Measurements from ENCODE around the gene RALGAPA2. TPM values are rescaled to one million over a fixed set of nuclear protein-coding genes. Genes with fewer than 3 reads are reported as not detected.
"Not testable (repeated sequence)": the region's sequence is repeated elsewhere in the genome, so short reads cannot be mapped to it uniquely, and the experiment has no call there.

Gene RALGAPA2
- total RNA-seq, 2 experiments from 2014 or later: 13.6 to 13.7 TPM

- intact Hi-C loops (cut with micrococcal nuclease): no loop called here
- H3K9me3 Mint-ChIP-seq: peaks cover 6% of the 10 kb centered on the region
- no peak overlapping the region for H3K27ac Mint-ChIP-seq
- H3K27me3 Mint-ChIP-seq (ENCODE audit: low read depth): no peaks in the 10 kb centered on the region
- CTCF ChIA-PET: no interaction called here
- no peak for DNase-seq
- H3K4me1 Mint-ChIP-seq (ENCODE audit: low read depth): no peaks in the 10 kb centered on the region
- H3K4me3 Mint-ChIP-seq: no peak overlapping the region
- peaks cover 43% of the 10 kb centered on the region for H3K36me3 Mint-ChIP-seq (ENCODE audit: low read depth)
These were observed 156.6 kb downstream of the RALGAPA2 start for GRCh38 chr20:20555838-20556237.

GRCh38 chr20:20554951-20555350, 157.5 kb downstream of the RALGAPA2 start:
- H3K4me3 Mint-ChIP-seq: no peak overlapping the region
- peaks cover 4% of the 10 kb centered on the region for H3K4me1 Mint-ChIP-seq (ENCODE audit: low read depth)
- CTCF ChIA-PET: no interaction called here
- H3K27me3 Mint-ChIP-seq (ENCODE audit: low read depth): no peaks in the 10 kb centered on the region
- intact Hi-C loops (cut with micrococcal nuclease): no loop called here
- H3K9me3 Mint-ChIP-seq: peaks cover 6% of the 10 kb centered on the region
- no peak for DNase-seq
- H3K27ac Mint-ChIP-seq: no peak overlapping the region
- H3K36me3 Mint-ChIP-seq (ENCODE audit: low read depth): peaks cover 39% of the 10 kb centered on the region

- Mint-ChIP-seq H3K4me3 (no peak overlapping the region), H3K4me1 (ENCODE audit: low read depth) (peaks cover 11% of the 10 kb centered on the region), H3K27me3 (ENCODE audit: low read depth) (no peaks in the 10 kb centered on the region), H3K27ac (no peak overlapping the region), H3K36me3 (ENCODE audit: low read depth) (peaks cover 32% of the 10 kb centered on the region), H3K9me3 (peaks cover 6% of the 10 kb centered on the region)
- no peak for DNase-seq
- intact Hi-C loops (cut with micrococcal nuclease): no loop called here
- CTCF ChIA-PET: no interaction called here
These were observed 158.9 kb downstream of the RALGAPA2 start for GRCh38 chr20:20553541-20553940.

GRCh38 chr20:20552076-20552475, 160.4 kb downstream of the RALGAPA2 start:
- no peak overlapping the region for H3K4me3 Mint-ChIP-seq
- H3K9me3 Mint-ChIP-seq: peaks cover 6% of the 10 kb centered on the region
- peaks cover 28% of the 10 kb centered on the region for H3K36me3 Mint-ChIP-seq (ENCODE audit: low read depth)
- peaks cover 18% of the 10 kb centered on the region for H3K4me1 Mint-ChIP-seq (ENCODE audit: low read depth)
- no peak for DNase-seq
- intact Hi-C loops (cut with micrococcal nuclease): no loop called here
- H3K27ac Mint-ChIP-seq: no peak overlapping the region
- H3K27me3 Mint-ChIP-seq (ENCODE audit: low read depth): no peaks in the 10 kb centered on the region
- CTCF ChIA-PET: interaction anchor here (0.7 kb wide), 1 partner anchor 84 kb away, joined by 3 read pairs; no protein-coding TSS in a partner anchor

GRCh38 chr20:20551409-20551808, 161.0 kb downstream of the RALGAPA2 start:
- H3K4me3 Mint-ChIP-seq: no peak overlapping the region
- CTCF ChIA-PET: no interaction called here
- DNase-seq: no peak
- no peak overlapping the region for H3K27ac Mint-ChIP-seq
- intact Hi-C loops (cut with micrococcal nuclease): no loop called here
- H3K27me3 Mint-ChIP-seq (ENCODE audit: low read depth): no peaks in the 10 kb centered on the region
- peaks cover 6% of the 10 kb centered on the region for H3K9me3 Mint-ChIP-seq
- peaks cover 25% of the 10 kb centered on the region for H3K36me3 Mint-ChIP-seq (ENCODE audit: low read depth)
- peaks cover 22% of the 10 kb centered on the region for H3K4me1 Mint-ChIP-seq (ENCODE audit: low read depth)

GRCh38 chr20:20549704-20550103, 162.7 kb downstream of the RALGAPA2 start:
- H3K9me3 Mint-ChIP-seq: no peaks in the 10 kb centered on the region
- no peak overlapping the region for H3K4me3 Mint-ChIP-seq
- DNase-seq: no peak
- CTCF ChIA-PET: no interaction called here
- H3K27me3 Mint-ChIP-seq (ENCODE audit: low read depth): no peaks in the 10 kb centered on the region
- peaks cover 18% of the 10 kb centered on the region for H3K36me3 Mint-ChIP-seq (ENCODE audit: low read depth)
- intact Hi-C loops (cut with micrococcal nuclease): loop anchor here (5.0 kb wide), 1 partner anchor 57 kb away; no protein-coding TSS in a partner anchor
- no peak overlapping the region for H3K27ac Mint-ChIP-seq
- peaks cover 24% of the 10 kb centered on the region for H3K4me1 Mint-ChIP-seq (ENCODE audit: low read depth)

GRCh38 chr20:20549267-20549612, 163.2 kb downstream of the RALGAPA2 start:
- intact Hi-C loops (cut with micrococcal nuclease): loop anchor here (5.0 kb wide), 1 partner anchor 57 kb away; no protein-coding TSS in a partner anchor
- H3K4me1 Mint-ChIP-seq (ENCODE audit: low read depth): peaks cover 24% of the 10 kb centered on the region
- no peak overlapping the region for H3K4me3 Mint-ChIP-seq
- no peaks in the 10 kb centered on the region for H3K27me3 Mint-ChIP-seq (ENCODE audit: low read depth)
- no peak overlapping the region for H3K27ac Mint-ChIP-seq
- peaks cover 21% of the 10 kb centered on the region for H3K36me3 Mint-ChIP-seq (ENCODE audit: low read depth)
- no peak for DNase-seq
- no peaks in the 10 kb centered on the region for H3K9me3 Mint-ChIP-seq
- CTCF ChIA-PET: no interaction called here

GRCh38 chr20:20548527-20549266, 163.7 kb downstream of the RALGAPA2 start:
- Mint-ChIP-seq H3K27me3 (ENCODE audit: low read depth) (no peaks in the 10 kb centered on the region), H3K27ac (no peak overlapping the region), H3K36me3 (ENCODE audit: low read depth) (peaks cover 26% of the 10 kb centered on the region), H3K4me3 (no peak overlapping the region), H3K4me1 (ENCODE audit: low read depth) (peaks cover 24% of the 10 kb centered on the region), H3K9me3 (no peaks in the 10 kb centered on the region)
- no peak for DNase-seq
- CTCF ChIA-PET: no interaction called here
- intact Hi-C loops (cut with micrococcal nuclease): loop anchor here (5.0 kb wide), 1 partner anchor 56 kb away; no protein-coding TSS in a partner anchor

GRCh38 chr20:20547876-20548266, 164.6 kb downstream of the RALGAPA2 start:
- CTCF ChIA-PET: no interaction called here
- Mint-ChIP-seq H3K4me1 (ENCODE audit: low read depth) (peaks cover 24% of the 10 kb centered on the region), H3K4me3 (no peak overlapping the region), H3K27me3 (ENCODE audit: low read depth) (no peaks in the 10 kb centered on the region), H3K9me3 (no peaks in the 10 kb centered on the region), H3K27ac (no peak overlapping the region), H3K36me3 (ENCODE audit: low read depth) (peaks cover 26% of the 10 kb centered on the region)
- no peak for DNase-seq
- intact Hi-C loops (cut with micrococcal nuclease): loop anchor here (5.0 kb wide), 1 partner anchor 56 kb away; no protein-coding TSS in a partner anchor

- Mint-ChIP-seq H3K36me3 (ENCODE audit: low read depth) (peaks cover 27% of the 10 kb centered on the region), H3K9me3 (no peaks in the 10 kb centered on the region), H3K27me3 (ENCODE audit: low read depth) (no peaks in the 10 kb centered on the region), H3K4me3 (no peak overlapping the region), H3K4me1 (ENCODE audit: low read depth) (peaks cover 24% of the 10 kb centered on the region), H3K27ac (no peak overlapping the region)
- CTCF ChIA-PET: no interaction called here
- intact Hi-C loops (cut with micrococcal nuclease): loop anchor here (5.0 kb wide), 1 partner anchor 55 kb away; no protein-coding TSS in a partner anchor
- peak; percentile 9 for DNase-seq
These were observed 165.1 kb downstream of the RALGAPA2 start for GRCh38 chr20:20547221-20547875.

GRCh38 chr20:20546402-20546801, 166.0 kb downstream of the RALGAPA2 start:
- Mint-ChIP-seq H3K4me3 (no peak overlapping the region), H3K27me3 (ENCODE audit: low read depth) (no peaks in the 10 kb centered on the region), H3K4me1 (ENCODE audit: low read depth) (peaks cover 24% of the 10 kb centered on the region), H3K36me3 (ENCODE audit: low read depth) (peaks cover 32% of the 10 kb centered on the region), H3K27ac (no peak overlapping the region), H3K9me3 (no peaks in the 10 kb centered on the region)
- peak; percentile 18 for DNase-seq
- CTCF ChIA-PET: no interaction called here
- intact Hi-C loops (cut with micrococcal nuclease): loop anchor here (5.0 kb wide), 1 partner anchor 54 kb away; no protein-coding TSS in a partner anchor

GRCh38 chr20:20543348-20543747, 169.1 kb downstream of the RALGAPA2 start:
- CTCF ChIA-PET; intact Hi-C loops (cut with micrococcal nuclease); H3K4me3 Mint-ChIP-seq; DNase-seq; H3K27ac Mint-ChIP-seq; H3K9me3 Mint-ChIP-seq; H3K27me3 Mint-ChIP-seq (ENCODE audit: low read depth): not testable (repeated sequence)
- H3K4me1 Mint-ChIP-seq (ENCODE audit: low read depth): peaks cover 13% of the 10 kb centered on the region
- peaks cover 35% of the 10 kb centered on the region for H3K36me3 Mint-ChIP-seq (ENCODE audit: low read depth)
